ENCODE data around the gene CAST. TPM values are rescaled to one million over a fixed set of nuclear protein-coding genes. Genes with fewer than 3 reads are reported as not detected.

Gene CAST
- total RNA-seq, 4 donors from 2014 or later: 98.2 to 350 (median 136) TPM

DNA sequence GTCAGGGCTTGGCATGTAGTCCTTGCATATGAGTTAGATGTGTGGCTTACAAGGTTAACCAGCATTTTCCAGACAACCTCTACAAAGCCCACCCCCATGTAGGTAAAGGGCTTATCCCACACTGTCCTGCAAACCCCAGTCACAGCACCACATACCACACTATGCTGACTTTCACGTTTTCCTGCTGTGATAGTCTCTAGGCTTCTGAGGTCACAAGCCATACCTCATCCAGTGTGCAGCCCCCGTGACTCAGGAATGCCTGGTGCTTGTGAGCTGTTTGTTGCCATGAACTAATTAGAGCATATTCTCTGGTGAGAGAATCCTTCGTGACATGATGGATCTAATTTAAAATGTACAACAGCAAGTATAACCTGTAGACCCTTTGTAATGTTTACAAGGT is 94.8 kb downstream of the CAST start:
- H3K36me3 ChIP-seq: peaks cover 0 to under 1% of the 10 kb centered on the region in 2 donors
- intact Hi-C loops (cut with DNase I; ENCODE audit: low total_unique reads): no loop called here

DNA sequence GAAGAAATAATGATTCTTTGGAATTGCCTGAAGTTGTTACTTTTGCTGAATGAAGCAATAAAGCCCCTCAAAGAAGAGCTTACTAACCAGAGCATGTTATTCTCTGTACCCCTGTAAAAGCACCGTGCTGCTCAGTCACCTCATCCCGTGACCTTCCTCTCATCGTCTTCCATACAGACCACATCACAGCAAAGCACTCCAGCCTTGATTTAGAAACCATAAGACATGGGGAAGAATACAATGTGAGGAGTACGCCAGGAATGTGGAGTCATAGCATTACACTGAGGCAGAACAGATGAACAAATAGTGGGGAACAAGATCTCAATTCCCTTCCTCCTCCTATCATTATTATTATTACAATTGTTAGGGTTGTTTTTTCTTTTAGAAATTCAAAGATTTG is 96.4 kb downstream of the CAST start:
- TF ChIP-seq, protein P1, sequence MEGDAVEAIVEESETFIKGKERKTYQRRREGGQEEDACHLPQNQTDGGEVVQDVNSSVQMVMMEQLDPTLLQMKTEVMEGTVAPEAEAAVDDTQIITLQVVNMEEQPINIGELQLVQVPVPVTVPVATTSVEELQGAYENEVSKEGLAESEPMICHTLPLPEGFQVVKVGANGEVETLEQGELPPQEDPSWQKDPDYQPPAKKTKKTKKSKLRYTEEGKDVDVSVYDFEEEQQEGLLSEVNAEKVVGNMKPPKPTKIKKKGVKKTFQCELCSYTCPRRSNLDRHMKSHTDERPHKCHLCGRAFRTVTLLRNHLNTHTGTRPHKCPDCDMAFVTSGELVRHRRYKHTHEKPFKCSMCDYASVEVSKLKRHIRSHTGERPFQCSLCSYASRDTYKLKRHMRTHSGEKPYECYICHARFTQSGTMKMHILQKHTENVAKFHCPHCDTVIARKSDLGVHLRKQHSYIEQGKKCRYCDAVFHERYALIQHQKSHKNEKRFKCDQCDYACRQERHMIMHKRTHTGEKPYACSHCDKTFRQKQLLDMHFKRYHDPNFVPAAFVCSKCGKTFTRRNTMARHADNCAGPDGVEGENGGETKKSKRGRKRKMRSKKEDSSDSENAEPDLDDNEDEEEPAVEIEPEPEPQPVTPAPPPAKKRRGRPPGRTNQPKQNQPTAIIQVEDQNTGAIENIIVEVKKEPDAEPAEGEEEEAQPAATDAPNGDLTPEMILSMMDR (IDR thresholded peaks at IDR 0.05): no peak
- no peak for TF ChIP-seq POLR2A (IDR thresholded peaks at IDR 0.05)
- Histone ChIP-seq H3K36me3 (peaks cover 0 to 5% of the 10 kb centered on the region in 2 donors), H3K27me3 (no peaks in the 10 kb centered on the region), H3K27ac (no peak overlapping the region), H3K4me1 (no peaks in the 10 kb centered on the region), H3K4me3 (no peak overlapping the region), H3K9me3 (no peaks in the 10 kb centered on the region)
- intact Hi-C loops (cut with DNase I; ENCODE audit: low total_unique reads): no loop called here
- no peak for DNase-seq

More for the DNA sequence above, 94.8 kb downstream of the CAST start:
- Histone ChIP-seq H3K4me3 (no peak overlapping the region), H3K9me3 (no peaks in the 10 kb centered on the region), H3K4me1 (no peaks in the 10 kb centered on the region), H3K27me3 (no peaks in the 10 kb centered on the region), H3K27ac (no peak overlapping the region)
- TF ChIP-seq, protein P1 (IDR thresholded peaks at IDR 0.05): no peak
- TF ChIP-seq POLR2A (IDR thresholded peaks at IDR 0.05): no peak
- no peak for DNase-seq

DNA sequence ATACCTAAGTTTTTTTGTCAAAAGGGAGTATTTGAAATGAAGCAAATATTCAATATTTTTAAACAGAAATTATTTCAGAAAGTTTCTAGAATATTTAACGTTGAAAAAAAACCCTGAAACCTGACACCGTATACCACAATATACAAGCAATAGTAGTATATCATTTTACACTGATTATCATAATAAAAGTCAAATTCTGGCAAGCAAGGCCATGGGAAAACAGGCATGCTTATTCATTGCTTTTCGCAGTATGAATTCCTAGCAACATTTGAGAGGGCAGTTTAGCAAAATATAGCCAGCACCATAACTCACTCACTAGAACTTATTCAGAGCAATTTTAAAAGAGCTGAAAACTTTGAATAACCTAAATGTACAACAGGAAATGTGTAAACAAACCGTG is 99.4 kb downstream of the CAST start:
- no peaks in the 10 kb centered on the region for H3K4me1 ChIP-seq
- H3K9me3 ChIP-seq: no peaks in the 10 kb centered on the region
- no peak overlapping the region for H3K27ac ChIP-seq
- TF ChIP-seq POLR2A (IDR thresholded peaks at IDR 0.05): no peak
- TF ChIP-seq, protein P1 (IDR thresholded peaks at IDR 0.05): no peak
- H3K4me3 ChIP-seq: no peak overlapping the region
- DNase-seq: no peak
- H3K36me3 ChIP-seq: peaks cover 0 to 5% of the 10 kb centered on the region in 2 donors
- intact Hi-C loops (cut with DNase I; ENCODE audit: low total_unique reads): no loop called here
- H3K27me3 ChIP-seq: no peaks in the 10 kb centered on the region

DNA sequence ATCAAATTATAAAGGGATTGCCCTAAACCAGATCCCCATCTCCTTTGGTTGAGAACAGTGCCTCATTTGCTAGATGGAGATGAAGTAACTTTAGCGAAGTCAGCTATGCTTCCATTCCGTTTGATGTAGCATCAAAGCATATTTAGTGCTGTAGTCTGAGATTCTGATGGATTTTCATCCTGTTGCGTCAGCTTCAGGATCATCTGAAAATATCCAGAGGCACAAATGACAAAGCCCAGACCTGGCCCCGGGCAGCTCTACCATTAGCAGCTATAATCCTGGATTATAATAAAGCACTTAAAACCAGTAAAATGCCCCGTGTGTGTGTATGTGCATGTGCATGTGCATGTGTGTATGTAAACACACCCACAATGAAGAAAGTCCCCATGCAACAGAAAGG is 100.8 kb downstream of the CAST start:
- DNase-seq: no peak
- TF ChIP-seq, protein P1 (IDR thresholded peaks at IDR 0.05): no peak
- TF ChIP-seq POLR2A (IDR thresholded peaks at IDR 0.05): no peak
- intact Hi-C loops (cut with DNase I; ENCODE audit: low total_unique reads): no loop called here
- Histone ChIP-seq H3K4me1 (no peaks in the 10 kb centered on the region), H3K9me3 (no peaks in the 10 kb centered on the region), H3K4me3 (no peak overlapping the region), H3K36me3 (peaks cover 0 to 5% of the 10 kb centered on the region in 2 donors), H3K27me3 (no peaks in the 10 kb centered on the region), H3K27ac (no peak overlapping the region)

DNA sequence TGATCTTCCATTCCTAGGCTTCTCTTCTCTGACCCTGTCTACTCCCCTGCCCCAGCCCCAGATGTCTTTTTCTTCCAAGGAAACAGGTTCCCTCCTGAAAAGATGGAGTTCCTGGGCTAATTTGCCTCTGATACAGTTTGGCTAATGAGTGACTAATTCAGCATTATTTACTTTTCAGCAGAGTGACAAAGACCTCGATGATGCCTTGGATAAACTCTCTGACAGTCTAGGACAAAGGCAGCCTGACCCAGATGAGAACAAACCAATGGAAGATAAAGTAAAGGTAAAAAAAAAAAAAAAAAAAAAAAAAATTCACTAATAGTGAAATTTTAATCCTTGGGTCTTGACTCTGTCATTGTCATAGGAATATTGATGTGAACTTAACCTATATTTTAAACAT is 102.9 kb downstream of the CAST start:
- Histone ChIP-seq H3K4me1 (no peaks in the 10 kb centered on the region), H3K36me3 (peaks cover 0 to 5% of the 10 kb centered on the region in 2 donors), H3K4me3 (no peak overlapping the region), H3K27me3 (no peaks in the 10 kb centered on the region), H3K27ac (no peak overlapping the region), H3K9me3 (no peaks in the 10 kb centered on the region)
- intact Hi-C loops (cut with DNase I; ENCODE audit: low total_unique reads): no loop called here
- TF ChIP-seq POLR2A (IDR thresholded peaks at IDR 0.05): no peak
- TF ChIP-seq, protein P1 (IDR thresholded peaks at IDR 0.05): no peak
- no peak for DNase-seq

All from uterus (tissue), 4 donors.